Measurements from ENCODE around the gene RNU6-9.
"Not testable (repeated sequence)": the region's sequence is repeated elsewhere in the genome, so short reads cannot be mapped to it uniquely, and the experiment has no call there.

Gene RNU6-9

DNA sequence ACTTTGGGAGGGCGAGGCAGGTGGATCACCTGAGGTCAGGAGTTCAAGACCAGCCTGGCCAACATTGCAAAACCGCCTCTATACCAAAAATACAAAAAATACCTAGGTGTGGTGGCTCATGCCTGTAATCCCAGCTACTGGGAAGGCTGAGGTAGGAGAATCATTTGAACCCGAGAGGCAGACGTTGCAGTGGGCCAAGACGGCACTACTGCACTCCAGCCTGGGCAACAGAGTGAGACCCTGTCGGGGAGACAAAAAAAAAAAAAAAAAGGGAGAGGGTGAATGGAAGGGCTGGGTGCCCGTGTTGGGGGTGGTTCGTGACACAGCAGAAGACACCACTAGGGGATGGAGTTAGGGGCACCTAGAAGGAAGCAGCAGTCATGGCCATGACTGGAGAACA, 23.0 kb upstream of the RNU6-9 start:
- no peak for ATAC-seq
- H3K4me3 Mint-ChIP-seq: no peak overlapping the region

DNA sequence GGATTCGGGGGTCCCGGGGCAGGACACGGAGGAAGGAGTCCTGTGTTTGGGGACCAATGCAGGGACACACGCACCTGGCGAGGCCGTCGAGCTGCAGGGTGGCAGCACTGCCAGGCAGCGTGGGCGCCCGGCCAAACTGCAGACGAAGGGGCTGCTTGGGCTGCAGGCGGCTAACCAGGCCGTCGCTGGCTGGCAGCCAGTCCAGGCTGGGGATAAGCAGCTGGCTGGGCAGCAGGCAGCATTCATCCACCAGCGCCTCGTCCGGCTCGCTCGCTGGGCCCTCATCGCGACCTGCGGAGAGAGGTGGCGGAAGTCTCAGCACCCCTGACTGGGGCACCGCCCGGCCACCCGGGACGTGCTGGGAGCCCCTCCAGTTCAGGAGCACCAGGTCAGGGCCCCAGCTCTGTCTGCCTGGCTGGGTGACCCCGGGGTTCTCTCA, 22.3 kb upstream of the RNU6-9 start:
- H3K4me3 Mint-ChIP-seq: no peak overlapping the region
- no peak for ATAC-seq
- H3K9me3 Mint-ChIP-seq: no peaks in the 10 kb centered on the region
- no peaks in the 10 kb centered on the region for H3K27me3 Mint-ChIP-seq
- H3K27ac Mint-ChIP-seq: no peak overlapping the region
- no peak for DNase-seq
- peaks cover 12% of the 10 kb centered on the region for H3K4me1 Mint-ChIP-seq

More for the DNA sequence above, 23.0 kb upstream of the RNU6-9 start:
- peaks cover 12% of the 10 kb centered on the region for H3K4me1 Mint-ChIP-seq
- H3K27ac Mint-ChIP-seq: peak overlapping the region in 1 of 2 donors; percentile 51
- H3K27me3 Mint-ChIP-seq: no peaks in the 10 kb centered on the region
- no peak for DNase-seq
- H3K9me3 Mint-ChIP-seq: no peaks in the 10 kb centered on the region

DNA sequence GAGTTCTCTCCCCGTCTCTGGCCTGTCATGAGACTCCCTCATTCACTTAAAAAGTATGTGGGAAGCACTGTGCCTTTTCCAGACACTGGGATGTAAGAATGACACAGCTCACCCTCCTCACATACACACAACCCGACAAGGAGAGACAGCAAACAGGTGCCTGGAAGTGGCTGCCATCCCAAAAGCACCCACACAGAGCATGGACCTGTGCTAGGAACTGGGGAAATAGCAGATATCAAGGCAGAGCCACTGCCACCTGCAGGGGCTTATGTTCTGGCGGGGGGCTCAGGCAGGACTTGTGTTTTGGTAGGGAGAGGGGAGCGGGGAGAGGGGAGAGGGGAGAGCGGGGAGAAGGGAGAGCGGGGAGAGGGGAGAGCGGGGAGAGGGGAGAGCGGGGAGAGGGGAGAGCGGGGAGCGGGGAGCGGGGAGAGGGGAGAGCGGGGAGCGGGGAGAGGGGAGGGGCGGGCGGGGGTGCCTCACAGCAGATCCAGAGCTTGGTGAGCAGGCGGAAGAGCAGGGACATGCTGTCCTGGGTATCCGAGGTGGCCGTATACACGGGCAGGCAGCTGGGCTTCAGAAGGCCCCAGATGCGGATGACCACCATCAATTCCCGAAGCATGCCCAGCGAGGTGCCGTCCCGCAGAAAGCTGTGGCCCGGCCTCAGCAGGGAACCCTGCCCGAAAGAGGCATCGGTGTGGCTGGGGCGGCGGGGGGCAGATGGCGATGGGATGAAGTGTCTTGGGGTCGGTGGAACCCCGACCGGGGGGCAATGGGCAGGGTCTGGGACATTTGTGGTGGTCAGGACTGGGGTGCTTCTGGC, 21.6 kb upstream of the RNU6-9 start:
- DNase-seq (no peak), ATAC-seq (no peak)
- H3K27me3 Mint-ChIP-seq: no peaks in the 10 kb centered on the region
- peaks cover 12% of the 10 kb centered on the region for H3K4me1 Mint-ChIP-seq
- H3K9me3 Mint-ChIP-seq: no peaks in the 10 kb centered on the region
- peak overlapping the region in 1 of 2 donors; percentile 77 for H3K4me3 Mint-ChIP-seq
- peak overlapping the region in 1 of 2 donors; percentile 59 for H3K27ac Mint-ChIP-seq

DNA sequence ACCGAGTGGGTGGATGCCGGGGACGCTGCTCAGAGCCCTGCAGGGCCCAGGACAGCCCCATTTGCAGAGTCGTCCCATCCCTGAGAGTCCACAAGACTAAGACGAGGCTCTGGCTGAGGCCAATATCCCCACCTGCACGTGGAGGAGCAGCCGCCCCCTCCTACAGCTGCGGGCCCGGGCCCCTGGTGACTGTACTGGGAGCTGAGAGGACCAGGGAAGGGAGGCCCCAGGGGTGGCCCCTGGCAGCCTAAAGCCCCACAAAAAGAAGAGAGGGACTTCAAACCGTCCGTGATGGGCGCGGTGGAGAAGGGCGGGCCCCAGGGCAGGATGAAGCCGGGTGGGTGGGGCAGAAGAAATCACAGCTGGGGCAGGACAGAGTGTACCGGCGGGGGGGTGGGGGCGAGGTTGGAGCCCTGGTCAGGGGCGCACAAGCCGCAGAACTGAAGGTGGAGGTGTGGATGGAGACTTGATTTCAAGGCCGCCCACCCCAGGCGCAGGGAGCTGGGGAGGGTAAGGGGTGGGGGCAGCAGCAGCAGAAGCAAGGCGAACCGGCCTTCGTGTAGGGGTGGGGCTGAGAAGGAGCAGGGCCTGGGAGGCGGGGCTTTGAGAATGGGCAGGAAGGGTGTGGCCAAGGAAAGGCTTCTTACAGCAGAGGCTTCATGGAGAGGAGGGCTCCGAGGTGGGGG, 20.9 kb upstream of the RNU6-9 start:
- H3K4me3 Mint-ChIP-seq: peak overlapping the region; percentile 39 to 77
- ATAC-seq (peak; percentile 85), DNase-seq (peak; percentile 82 to 86)
- H3K27ac Mint-ChIP-seq: peak overlapping the region in 1 of 2 donors; percentile 63
- H3K4me1 Mint-ChIP-seq: peaks cover 12% of the 10 kb centered on the region
- no peaks in the 10 kb centered on the region for H3K9me3 Mint-ChIP-seq
- H3K27me3 Mint-ChIP-seq: no peaks in the 10 kb centered on the region

- ATAC-seq (peak; percentile 75), DNase-seq (peak; percentile 26 to 66)
- Mint-ChIP-seq H3K4me3 (peak overlapping the region; percentile 23 to 65), H3K27ac (no peak overlapping the region), H3K9me3 (no peaks in the 10 kb centered on the region), H3K27me3 (no peaks in the 10 kb centered on the region), H3K4me1 (peaks cover 12% of the 10 kb centered on the region)
These were observed 20.2 kb upstream of the RNU6-9 start for GRCh38 chr19:873084-873483.

DNA sequence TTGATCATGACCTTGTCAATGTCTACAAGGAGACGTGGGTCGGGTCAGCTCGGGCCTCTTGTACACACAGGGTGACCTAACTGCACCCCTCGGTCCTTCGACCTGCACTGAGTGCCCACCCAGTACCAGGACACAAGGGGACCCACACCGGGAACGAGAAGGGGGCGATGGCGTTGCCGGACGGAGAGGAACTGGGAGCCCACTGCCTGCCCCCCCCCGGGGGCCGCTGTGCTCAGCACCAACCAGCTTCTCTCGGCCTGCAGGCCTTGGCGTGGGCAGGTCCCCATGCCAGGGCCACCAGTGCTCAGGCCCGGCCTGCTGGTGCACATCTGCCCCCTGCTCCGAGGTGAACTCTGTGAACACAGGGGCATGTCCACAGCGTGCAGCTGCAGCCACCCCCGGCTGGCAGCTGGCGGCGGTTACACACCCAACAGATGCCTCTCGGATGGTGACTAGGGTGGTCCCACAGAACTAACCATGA, 19.7 kb upstream of the RNU6-9 start:
- Mint-ChIP-seq H3K27ac (no peak overlapping the region), H3K4me1 (peaks cover 12% of the 10 kb centered on the region), H3K27me3 (no peaks in the 10 kb centered on the region), H3K9me3 (no peaks in the 10 kb centered on the region), H3K4me3 (no peak overlapping the region)
- DNase-seq (no peak), ATAC-seq (no peak)

- Mint-ChIP-seq H3K27ac (no peak overlapping the region), H3K4me3 (no peak overlapping the region), H3K9me3 (no peaks in the 10 kb centered on the region), H3K4me1 (peaks cover 12% of the 10 kb centered on the region), H3K27me3 (no peaks in the 10 kb centered on the region)
- ATAC-seq: no peak
- DNase-seq: no peak
These were observed 17.9 kb upstream of the RNU6-9 start for GRCh38 chr19:875265-875879.

DNA sequence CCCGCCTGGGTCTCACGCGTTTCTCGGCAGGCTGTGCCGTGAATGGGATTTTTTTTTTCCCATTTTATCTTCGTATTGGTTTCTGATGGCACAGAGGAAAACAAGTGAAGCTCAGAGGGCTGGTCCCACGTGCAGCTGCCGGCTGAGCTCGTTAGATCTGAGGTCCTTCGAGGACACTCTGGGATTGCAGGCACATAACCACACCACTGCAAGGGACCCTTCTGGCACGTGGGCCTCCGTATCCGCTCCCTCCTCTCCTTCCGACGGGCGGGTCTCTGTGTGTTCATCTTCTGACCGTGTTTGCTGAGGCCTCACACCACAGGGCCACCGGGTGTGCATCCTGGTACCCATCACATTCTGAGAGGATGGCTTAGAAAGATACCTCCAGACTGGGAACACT, 17.2 kb upstream of the RNU6-9 start:
- H3K27me3 Mint-ChIP-seq: no peaks in the 10 kb centered on the region
- DNase-seq (no peak), ATAC-seq (no peak)
- no peak overlapping the region for H3K4me3 Mint-ChIP-seq
- no peaks in the 10 kb centered on the region for H3K9me3 Mint-ChIP-seq
- H3K27ac Mint-ChIP-seq: peak overlapping the region in 1 of 2 donors; percentile 2
- H3K4me1 Mint-ChIP-seq: peaks cover 12% of the 10 kb centered on the region

- H3K9me3 Mint-ChIP-seq: no peaks in the 10 kb centered on the region
- no peak for DNase-seq
- no peak overlapping the region for H3K27ac Mint-ChIP-seq
- no peak overlapping the region for H3K4me3 Mint-ChIP-seq
- peak; percentile 16 for ATAC-seq
- peaks cover 9% of the 10 kb centered on the region for H3K4me1 Mint-ChIP-seq
- H3K27me3 Mint-ChIP-seq: no peaks in the 10 kb centered on the region
These were observed 16.4 kb upstream of the RNU6-9 start for GRCh38 chr19:876780-877314.

GRCh38 chr19:877992-878660, 15.2 kb upstream of the RNU6-9 start:
- not testable (repeated sequence) for H3K9me3 Mint-ChIP-seq, ATAC-seq, H3K27ac Mint-ChIP-seq, H3K4me3 Mint-ChIP-seq, H3K4me1 Mint-ChIP-seq, DNase-seq, H3K27me3 Mint-ChIP-seq

- not testable (repeated sequence) for ATAC-seq, H3K4me1 Mint-ChIP-seq
These were observed 14.3 kb upstream of the RNU6-9 start for GRCh38 chr19:878751-879561.

GRCh38 chr19:879711-880438, 13.4 kb upstream of the RNU6-9 start:
- Mint-ChIP-seq H3K4me1 (peaks cover 6% of the 10 kb centered on the region), H3K27ac (peak overlapping the region in 1 of 2 donors; percentile 19), H3K9me3 (no peaks in the 10 kb centered on the region), H3K27me3 (no peaks in the 10 kb centered on the region), H3K4me3 (no peak overlapping the region)
- ATAC-seq (no peak), DNase-seq (no peak)

More at GRCh38 chr19:878751-879561, 14.3 kb upstream of the RNU6-9 start:
- not testable (repeated sequence) for H3K4me3 Mint-ChIP-seq, H3K27me3 Mint-ChIP-seq, H3K9me3 Mint-ChIP-seq, DNase-seq
- H3K27ac Mint-ChIP-seq: peak overlapping the region; percentile 15 to 23

GRCh38 chr19:881385-882071, 11.8 kb upstream of the RNU6-9 start:
- H3K9me3 Mint-ChIP-seq: no peaks in the 10 kb centered on the region
- ATAC-seq (no peak), DNase-seq (no peak)
- H3K4me3 Mint-ChIP-seq: no peak overlapping the region
- H3K27ac Mint-ChIP-seq: no peak overlapping the region
- no peaks in the 10 kb centered on the region for H3K27me3 Mint-ChIP-seq
- H3K4me1 Mint-ChIP-seq: peaks cover 6% of the 10 kb centered on the region
